Neural cell (in vitro differentiated cells): Measurements from ENCODE around the gene HMCN2. TPM values are rescaled to one million over a fixed set of nuclear protein-coding genes. Genes with fewer than 3 reads are reported as not detected.
"Not testable (repeated sequence)": the region's sequence is repeated elsewhere in the genome, so short reads cannot be mapped to it uniquely, and the experiment has no call there.

Experiments
- H2AFZ ChIP-seq: fragments of 200-600, 300-800 bp; sonication (generic), shearing (Covaris generic); 2 replicates; pipeline ENCODE4 v1.6.0; 2014; ENCODE audit warnings: low read depth, mild to moderate bottlenecking, antibody characterized with exemption, low read length, moderate library complexity
- H3F3A ChIP-seq: fragments of 200-600 bp; shearing (Covaris generic); 2 replicates; pipeline ENCODE4 v1.6.1; 2016; ENCODE audit warnings: mild to moderate bottlenecking, moderate library complexity, mixed read lengths, antibody characterized with exemption, low read length; ENCODE audit not compliant: insufficient read depth, poor library complexity, severe bottlenecking
- H3K27ac ChIP-seq: fragments of 200-600, 300-800 bp; sonication (generic), shearing (Covaris generic); 2 replicates; pipeline ENCODE4 v1.5.1; 2014; ENCODE audit warnings: mild to moderate bottlenecking, low read length, moderate library complexity
- H3K27me3 ChIP-seq: fragments of 300-800, 200-600 bp; sonication (generic), shearing (Covaris generic); 2 replicates; pipeline ENCODE4 v1.6.0; 2014; ENCODE audit warnings: mild to moderate bottlenecking, low read depth, low read length, moderate library complexity; ENCODE audit not compliant: insufficient read depth
- H3K36me3 ChIP-seq: fragments of 300-800, 200-600 bp; sonication (generic), shearing (Covaris generic); 2 replicates; pipeline ENCODE4 v1.5.1; 2014; ENCODE audit warnings: mild to moderate bottlenecking, antibody characterized with exemption, low read length, moderate library complexity; ENCODE audit not compliant: insufficient read depth
- H3K4me2 ChIP-seq: fragments of 300-800, 200-600 bp; sonication (generic), shearing (Covaris generic); 2 replicates; pipeline ENCODE4 v1.6.0; 2014; ENCODE audit warnings: mild to moderate bottlenecking, low read length
- H3K4me3 ChIP-seq: fragments of 300-800, 200-600 bp; sonication (generic), shearing (Covaris generic); 2 replicates; pipeline ENCODE4 v1.5.1; 2014; ENCODE audit warnings: mild to moderate bottlenecking, low read length, moderate library complexity
- H3K79me2 ChIP-seq: fragments of 200-600 bp; shearing (Covaris generic); replicated peaks from 2 replicates; pipeline ENCODE4 v1.6.0; 2014; ENCODE audit warnings: mild to moderate bottlenecking, low read length, moderate library complexity; ENCODE audit not compliant: insufficient read depth
- H3K9ac ChIP-seq: fragments of 300-800, 200-600 bp; sonication (generic), shearing (Covaris generic); 2 replicates; pipeline ENCODE4 v1.6.1; 2016; ENCODE audit warnings: mild to moderate bottlenecking, low read length, mixed read lengths
- H3K9me2 ChIP-seq: fragments of 200-600 bp; shearing (Covaris generic); 2 replicates; pipeline ENCODE4 v1.6.1; 2016; ENCODE audit warnings: mild to moderate bottlenecking, low read length, mixed read lengths; ENCODE audit not compliant: insufficient read depth
- H3K9me3 ChIP-seq: fragments of 200-600, 300-800 bp; sonication (generic), shearing (Covaris generic); 2 replicates; pipeline ENCODE4 v1.6.1; 2016; ENCODE audit warnings: mild to moderate bottlenecking, mixed run types, low read length, moderate library complexity, mixed read lengths
- H4K20me1 ChIP-seq: fragments of 200-600 bp; shearing (Covaris generic); 2 replicates; pipeline ENCODE4 v1.6.1; 2016; ENCODE audit warnings: mild to moderate bottlenecking, mixed run types; ENCODE audit not compliant: insufficient read depth
- CTCF ChIP-seq: fragments of 450-650 bp; IDR thresholded peaks from 2 replicates; pipeline ENCODE4 v1.5.1; 2014; ENCODE audit warnings: antibody characterized with exemption, mild to moderate bottlenecking, moderate library complexity; ENCODE audit not compliant: poor library complexity, severe bottlenecking
- EP300 ChIP-seq: fragments of 450-650 bp; conservative IDR thresholded peaks from 2 replicates; pipeline ENCODE4 v1.6.1; 2014; ENCODE audit warnings: antibody characterized with exemption, mild to moderate bottlenecking, moderate library complexity; ENCODE audit not compliant: poor library complexity, severe bottlenecking
- EZH2 ChIP-seq: fragments of 200-600, 300-800 bp; shearing (Covaris generic), sonication (generic); IDR thresholded peaks from 2 replicates; pipeline ENCODE4 v1.6.1; 2014; ENCODE audit warnings: antibody characterized with exemption, low read length, borderline replicate concordance, mild to moderate bottlenecking; ENCODE audit not compliant: insufficient read depth, poor library complexity, severe bottlenecking
- MXI1 ChIP-seq: fragments of 450-650 bp; conservative IDR thresholded peaks from 2 replicates; pipeline ENCODE4 v1.6.1; 2014; ENCODE audit warnings: antibody characterized with exemption, mild to moderate bottlenecking; ENCODE audit not compliant: poor library complexity, severe bottlenecking
- POLR2AphosphoS5 ChIP-seq: IDR thresholded peaks from 2 replicates; pipeline ENCODE4 v1.6.1; 2012
- RAD21 ChIP-seq: fragments of 450-650 bp; conservative IDR thresholded peaks from 2 replicates; pipeline ENCODE4 v1.6.1; 2014; ENCODE audit warnings: antibody characterized with exemption, mild to moderate bottlenecking, moderate library complexity
- REST ChIP-seq: IDR thresholded peaks from 2 replicates; pipeline ENCODE4 v1.6.1; 2012; ENCODE audit warnings: borderline replicate concordance
- SMC3 ChIP-seq: fragments of 450-650 bp; conservative IDR thresholded peaks from 2 replicates; pipeline ENCODE4 v1.6.1; 2014; ENCODE audit warnings: antibody characterized with exemption, mild to moderate bottlenecking, moderate library complexity; ENCODE audit not compliant: poor library complexity
- TAF1 ChIP-seq: IDR thresholded peaks from 2 replicates; pipeline ENCODE4 v1.6.1; 2012; ENCODE audit warnings: low read depth
- polyA plus RNA-seq: library from polyadenylated mRNA; depleted of rRNA; stranded (reverse); fragments of >200 nt; gene quantifications from 2 replicates; pipeline ENCODE4 v1.2.3, GENCODE V29; 2014

The HMCN2 gene
- polyA plus RNA-seq, 1 donor from 2014 or later, result 1.7 TPM

DNA sequence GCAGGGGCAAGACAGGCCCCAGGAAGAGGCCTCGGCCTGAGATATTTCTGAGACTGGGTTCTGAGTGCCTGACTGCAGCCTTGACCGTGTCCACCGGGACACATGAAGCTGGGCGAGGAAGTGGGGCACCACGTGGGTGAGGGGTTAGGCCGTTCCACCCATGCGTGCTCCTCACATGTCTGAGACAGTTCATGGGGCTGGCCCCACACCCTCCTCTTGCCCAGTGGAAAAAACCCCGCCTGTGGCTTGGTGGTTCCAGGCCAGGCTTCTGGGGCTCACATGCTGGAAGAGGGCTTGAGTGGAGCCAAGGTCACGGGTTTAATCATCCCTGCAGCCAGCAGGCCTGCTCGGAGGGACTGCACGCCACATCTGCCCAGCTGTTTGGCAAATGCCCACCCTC lies 11.4 kb downstream of the HMCN2 start:
- no peaks in the 10 kb centered on the region for H4K20me1 ChIP-seq

GRCh38 chr9:130277525-130277924 lies 12.0 kb downstream of the HMCN2 start:
- H3K9ac ChIP-seq, H3K27me3 ChIP-seq, H3F3A ChIP-seq, H3K27ac ChIP-seq, H3K4me3 ChIP-seq, H3K36me3 ChIP-seq, H2AFZ ChIP-seq, H3K79me2 ChIP-seq, H3K9me3 ChIP-seq, H3K9me2 ChIP-seq, H3K4me2 ChIP-seq, H4K20me1 ChIP-seq: not testable (repeated sequence)

More for the DNA sequence above, 11.4 kb downstream of the HMCN2 start:
- no peak overlapping the region for H3K4me3 ChIP-seq
- H2AFZ ChIP-seq, result no peak overlapping the region
- no peak for TF ChIP-seq TAF1
- no peak for TF ChIP-seq EP300
- TF ChIP-seq MXI1, result no peak
- TF ChIP-seq RAD21, result no peak
- TF ChIP-seq CTCF, result no peak
- no peak for TF ChIP-seq REST
- no peak for TF ChIP-seq EZH2
- TF ChIP-seq SMC3, result no peak
- TF ChIP-seq POLR2AphosphoS5, result no peak
- no peaks in the 10 kb centered on the region for H3K9me2 ChIP-seq
- no peaks in the 10 kb centered on the region for H3K9me3 ChIP-seq
- H3K27me3 ChIP-seq, result no peaks in the 10 kb centered on the region
- no peaks in the 10 kb centered on the region for H3F3A ChIP-seq
- no peaks in the 10 kb centered on the region for H3K79me2 ChIP-seq
- H3K36me3 ChIP-seq, result no peaks in the 10 kb centered on the region
- no peak overlapping the region for H3K27ac ChIP-seq
- H3K9ac ChIP-seq, result no peak overlapping the region
- H3K4me2 ChIP-seq, result no peak overlapping the region

GRCh38 chr9:130283539-130284248 lies 18.1 kb downstream of the HMCN2 start:
- TF ChIP-seq TAF1, result no peak
- TF ChIP-seq REST, result no peak
- no peak for TF ChIP-seq RAD21
- no peak for TF ChIP-seq SMC3
- TF ChIP-seq EP300, result no peak
- no peak for TF ChIP-seq MXI1
- no peak for TF ChIP-seq CTCF
- TF ChIP-seq EZH2, result no peak
- TF ChIP-seq POLR2AphosphoS5, result no peak
- Histone ChIP-seq H3K9me3 (no peaks in the 10 kb centered on the region), H3K4me3 (no peak overlapping the region), H3K27me3 (no peaks in the 10 kb centered on the region), H3K36me3 (no peaks in the 10 kb centered on the region), H4K20me1 (no peaks in the 10 kb centered on the region), H3K9ac (no peak overlapping the region), H3K4me2 (no peak overlapping the region), H2AFZ (no peak overlapping the region), H3F3A (no peaks in the 10 kb centered on the region), H3K27ac (no peak overlapping the region), H3K9me2 (no peaks in the 10 kb centered on the region), H3K79me2 (no peaks in the 10 kb centered on the region)
